Skeletal muscle satellite cell (primary cell): ENCODE measurements around the gene GPER1.

Source experiments
- H3K27me3 ChIP-seq: 2 replicates; pipeline ENCODE4 v1.7.0; 2013; ENCODE audit warnings: low read length; ENCODE audit not compliant: control insufficient read depth, insufficient read depth
- H3K36me3 ChIP-seq: 2 replicates; pipeline ENCODE4 v1.7.0; 2013; ENCODE audit warnings: mild to moderate bottlenecking, control low read depth, low read length; ENCODE audit not compliant: insufficient read depth
- H3K4me1 ChIP-seq: 2 replicates; pipeline ENCODE4 v1.7.0; 2013; ENCODE audit warnings: low read length; ENCODE audit not compliant: control insufficient read depth, insufficient read depth
- H3K4me2 ChIP-seq: 2 replicates; pipeline ENCODE4 v1.7.0; 2013; ENCODE audit warnings: mild to moderate bottlenecking, low read length
- H3K4me3 ChIP-seq: 2 replicates; pipeline ENCODE4 v1.7.0; 2013; ENCODE audit warnings: low read length
- H3K9ac ChIP-seq: 2 replicates; pipeline ENCODE4 v1.7.0; 2013; ENCODE audit warnings: mild to moderate bottlenecking, low read depth, low read length, moderate library complexity
- H3K9me3 ChIP-seq: replicated peaks from 2 replicates; pipeline ENCODE4 v1.7.0; 2013; ENCODE audit warnings: mild to moderate bottlenecking, control low read depth, low read length

The GPER1 gene

DNA sequence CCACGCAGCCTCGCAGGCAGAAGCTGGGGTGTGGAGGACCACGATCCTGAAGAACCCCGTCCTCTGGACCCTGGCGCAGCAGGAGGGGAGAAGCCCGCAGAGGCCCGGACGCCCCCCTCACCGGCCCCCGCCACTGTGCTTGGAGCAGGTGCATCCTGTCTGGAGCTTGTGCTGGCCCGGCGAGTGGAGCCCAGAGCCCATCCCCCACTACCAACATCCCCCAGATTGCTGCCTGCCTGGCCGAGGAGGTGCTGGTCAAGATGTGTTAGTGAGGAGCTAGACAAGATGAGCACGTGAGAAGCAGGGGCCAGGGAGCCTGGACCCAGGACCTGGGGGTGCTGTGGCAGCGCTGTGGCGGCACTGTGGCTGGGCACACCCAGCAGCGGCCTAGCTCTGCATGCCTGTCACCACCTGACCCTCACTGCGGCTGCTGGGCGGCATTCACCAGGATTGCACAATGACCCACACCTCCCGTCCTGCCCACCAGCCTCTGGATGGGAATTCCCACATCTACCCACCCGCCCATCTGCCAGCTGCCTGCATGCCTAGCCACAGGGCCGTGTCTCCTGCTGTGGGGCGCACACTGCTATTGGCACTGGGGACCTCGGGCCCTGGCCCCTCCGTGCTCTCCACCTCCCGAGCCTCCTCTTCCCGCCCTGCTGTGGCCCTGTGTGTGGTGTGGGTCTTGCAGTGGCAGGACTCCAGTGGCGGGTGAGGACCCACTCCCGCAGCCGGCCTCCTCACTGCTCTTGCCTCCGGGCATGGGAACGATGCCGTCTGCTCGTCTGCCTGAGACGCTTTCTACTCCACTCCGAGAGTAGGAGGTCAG, 31.7 kb upstream of the GPER1 start:
- no peak overlapping the region for H3K9ac ChIP-seq
- H3K4me3 ChIP-seq = no peak overlapping the region
- H3K4me1 ChIP-seq = peaks cover 7% of the 10 kb centered on the region
- no peaks in the 10 kb centered on the region for H3K9me3 ChIP-seq
- no peak overlapping the region for H3K4me2 ChIP-seq
- no peaks in the 10 kb centered on the region for H3K27me3 ChIP-seq
- H3K36me3 ChIP-seq = no peaks in the 10 kb centered on the region

DNA sequence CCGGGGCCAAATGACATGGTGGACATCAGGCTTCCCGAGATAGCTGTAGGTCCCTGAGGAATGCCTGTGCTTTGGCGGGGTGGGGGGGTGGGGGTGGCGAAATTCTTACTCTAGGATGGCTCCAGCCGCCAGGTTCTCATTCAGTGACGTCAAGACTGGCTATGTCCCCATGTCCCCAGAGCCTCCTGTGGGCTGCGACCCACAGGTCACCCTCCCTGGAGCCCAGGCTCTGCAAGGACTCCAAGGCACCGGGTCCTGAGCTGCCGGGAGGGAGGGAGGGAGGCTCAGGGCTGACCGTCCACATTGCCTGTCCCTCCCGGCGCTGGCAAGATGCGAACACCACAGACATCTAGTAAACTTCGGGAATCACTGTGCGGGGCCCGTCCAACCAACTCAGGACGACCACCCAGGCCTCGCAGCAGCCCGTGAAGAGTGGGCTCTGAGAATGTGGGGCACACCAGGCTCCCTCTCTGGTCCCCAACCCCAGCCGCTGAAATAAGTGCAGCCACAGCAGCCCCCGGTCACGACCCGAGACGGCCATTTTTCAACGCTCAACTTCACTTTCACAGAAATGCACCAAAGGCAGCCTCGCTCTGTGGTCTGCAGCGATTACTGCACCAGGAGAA, 31.0 kb upstream of the GPER1 start:
- H3K4me2 ChIP-seq = no peak overlapping the region
- H3K4me1 ChIP-seq = peaks cover 7% of the 10 kb centered on the region

DNA sequence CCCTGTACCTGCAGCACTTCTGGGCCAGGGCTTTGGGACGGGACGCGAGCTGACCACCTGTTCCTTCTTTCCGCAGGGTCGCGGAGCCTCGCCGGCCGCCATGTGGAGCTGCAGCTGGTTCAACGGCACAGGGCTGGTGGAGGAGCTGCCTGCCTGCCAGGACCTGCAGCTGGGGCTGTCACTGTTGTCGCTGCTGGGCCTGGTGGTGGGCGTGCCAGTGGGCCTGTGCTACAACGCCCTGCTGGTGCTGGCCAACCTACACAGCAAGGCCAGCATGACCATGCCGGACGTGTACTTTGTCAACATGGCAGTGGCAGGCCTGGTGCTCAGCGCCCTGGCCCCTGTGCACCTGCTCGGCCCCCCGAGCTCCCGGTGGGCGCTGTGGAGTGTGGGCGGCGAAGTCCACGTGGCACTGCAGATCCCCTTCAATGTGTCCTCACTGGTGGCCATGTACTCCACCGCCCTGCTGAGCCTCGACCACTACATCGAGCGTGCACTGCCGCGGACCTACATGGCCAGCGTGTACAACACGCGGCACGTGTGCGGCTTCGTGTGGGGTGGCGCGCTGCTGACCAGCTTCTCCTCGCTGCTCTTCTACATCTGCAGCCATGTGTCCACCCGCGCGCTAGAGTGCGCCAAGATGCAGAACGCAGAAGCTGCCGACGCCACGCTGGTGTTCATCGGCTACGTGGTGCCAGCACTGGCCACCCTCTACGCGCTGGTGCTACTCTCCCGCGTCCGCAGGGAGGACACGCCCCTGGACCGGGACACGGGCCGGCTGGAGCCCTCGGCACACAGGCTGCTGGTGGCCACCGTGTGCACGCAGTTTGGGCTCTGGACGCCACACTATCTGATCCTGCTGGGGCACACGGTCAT, 30.3 kb upstream of the GPER1 start:
- Histone ChIP-seq H3K27me3 (no peaks in the 10 kb centered on the region), H3K4me2 (no peak overlapping the region), H3K9me3 (no peaks in the 10 kb centered on the region), H3K4me1 (peaks cover 7% of the 10 kb centered on the region), H3K36me3 (no peaks in the 10 kb centered on the region), H3K9ac (no peak overlapping the region), H3K4me3 (no peak overlapping the region)

More for the DNA sequence above, 31.0 kb upstream of the GPER1 start:
- H3K9me3 ChIP-seq = no peaks in the 10 kb centered on the region
- H3K36me3 ChIP-seq = no peaks in the 10 kb centered on the region
- H3K4me3 ChIP-seq = no peak overlapping the region
- H3K9ac ChIP-seq = no peak overlapping the region
- H3K27me3 ChIP-seq = no peaks in the 10 kb centered on the region

- H3K4me2 ChIP-seq = no peak overlapping the region
- H3K36me3 ChIP-seq = no peaks in the 10 kb centered on the region
- H3K4me3 ChIP-seq = no peak overlapping the region
- H3K9me3 ChIP-seq = no peaks in the 10 kb centered on the region
- H3K9ac ChIP-seq = no peak overlapping the region
- no peaks in the 10 kb centered on the region for H3K27me3 ChIP-seq
- H3K4me1 ChIP-seq = peaks cover 7% of the 10 kb centered on the region
These were observed 29.6 kb upstream of the GPER1 start for GRCh38 chr7:1058311-1058710.

DNA sequence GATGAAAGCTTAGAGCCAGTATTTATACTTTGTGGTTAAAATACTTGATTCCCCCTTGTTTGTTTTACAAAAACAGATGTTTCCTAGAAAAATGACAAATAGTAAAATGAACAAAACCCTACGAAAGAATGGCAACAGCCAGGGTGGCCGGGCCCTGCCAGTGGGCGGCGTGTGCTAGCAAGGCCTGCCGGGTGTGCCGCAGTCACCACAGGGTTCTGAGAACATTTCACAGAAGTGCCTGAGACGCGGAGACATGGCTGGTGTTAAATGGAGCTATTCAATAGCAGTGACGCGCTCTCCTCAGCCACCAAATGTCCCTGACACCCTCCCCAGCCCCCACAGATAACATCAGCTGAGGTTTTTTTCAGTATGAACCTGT, 29.1 kb upstream of the GPER1 start:
- H3K4me1 ChIP-seq = peaks cover 7% of the 10 kb centered on the region
- no peak overlapping the region for H3K4me3 ChIP-seq
- H3K36me3 ChIP-seq = no peaks in the 10 kb centered on the region
- H3K4me2 ChIP-seq = no peak overlapping the region
- H3K9me3 ChIP-seq = no peaks in the 10 kb centered on the region
- H3K27me3 ChIP-seq = no peaks in the 10 kb centered on the region
- H3K9ac ChIP-seq = no peak overlapping the region

- Histone ChIP-seq H3K9me3 (no peaks in the 10 kb centered on the region), H3K4me1 (peaks cover 7% of the 10 kb centered on the region), H3K9ac (no peak overlapping the region), H3K4me2 (no peak overlapping the region), H3K36me3 (no peaks in the 10 kb centered on the region), H3K4me3 (no peak overlapping the region), H3K27me3 (no peaks in the 10 kb centered on the region)
These were observed 28.5 kb upstream of the GPER1 start for GRCh38 chr7:1059200-1060091.

GRCh38 chr7:1060315-1061072, 27.4 kb upstream of the GPER1 start:
- no peaks in the 10 kb centered on the region for H3K9me3 ChIP-seq
- H3K4me3 ChIP-seq = no peak overlapping the region
- no peaks in the 10 kb centered on the region for H3K27me3 ChIP-seq
- no peak overlapping the region for H3K4me2 ChIP-seq
- peaks cover 10% of the 10 kb centered on the region for H3K4me1 ChIP-seq
- no peak overlapping the region for H3K9ac ChIP-seq
- H3K36me3 ChIP-seq = no peaks in the 10 kb centered on the region

GRCh38 chr7:1061180-1061579, 26.7 kb upstream of the GPER1 start:
- no peak overlapping the region for H3K4me2 ChIP-seq
- peaks cover 11% of the 10 kb centered on the region for H3K4me1 ChIP-seq
- no peaks in the 10 kb centered on the region for H3K36me3 ChIP-seq
- H3K9me3 ChIP-seq = no peaks in the 10 kb centered on the region
- H3K9ac ChIP-seq = no peak overlapping the region
- H3K4me3 ChIP-seq = no peak overlapping the region
- H3K27me3 ChIP-seq = no peaks in the 10 kb centered on the region

- Histone ChIP-seq H3K9ac (no peak overlapping the region), H3K27me3 (no peaks in the 10 kb centered on the region), H3K4me2 (no peak overlapping the region), H3K36me3 (no peaks in the 10 kb centered on the region), H3K4me1 (peaks cover 7% of the 10 kb centered on the region), H3K9me3 (no peaks in the 10 kb centered on the region), H3K4me3 (no peak overlapping the region)
These were observed 25.3 kb upstream of the GPER1 start for GRCh38 chr7:1062296-1063294.
